GF-D8 (cell line): ENCODE data around the gene COQ10A.
"Not testable (repeated sequence)": the region's sequence is repeated elsewhere in the genome, so short reads cannot be mapped to it uniquely, and the experiment has no call there.

Experiments
- DNase-seq: peaks from one replicate; lab custom pipeline; 2025; lab: John Stamatoyannopoulos, UW

Gene COQ10A

GRCh38 chr12:56280849-56281248 is 14.1 kb downstream of the COQ10A start:
- DNase-seq, result no peak

- DNase-seq, result no peak
Measured at GRCh38 chr12:56282030-56282429, 15.3 kb downstream of the COQ10A start.

GRCh38 chr12:56282579-56282978 is 15.8 kb downstream of the COQ10A start:
- DNase-seq, result no peak

- not testable (repeated sequence) for DNase-seq
Measured at GRCh38 chr12:56284263-56284662, 17.5 kb downstream of the COQ10A start.

- peak; percentile 46 for DNase-seq
Measured at GRCh38 chr12:56286044-56286830, 19.5 kb downstream of the COQ10A start.

GRCh38 chr12:56288705-56289387 is 22.1 kb downstream of the COQ10A start:
- peak; percentile 67 for DNase-seq

- no peak for DNase-seq
Measured at GRCh38 chr12:56293795-56294194, 27.1 kb downstream of the COQ10A start.

GRCh38 chr12:56296295-56296694 is 29.6 kb downstream of the COQ10A start:
- peak; percentile 12 for DNase-seq

GRCh38 chr12:56297400-56297799 is 30.7 kb downstream of the COQ10A start:
- DNase-seq, result no peak

- no peak for DNase-seq
Measured at GRCh38 chr12:56298828-56299227, 32.1 kb downstream of the COQ10A start.

GRCh38 chr12:56299308-56299852 is 32.6 kb downstream of the COQ10A start:
- DNase-seq, result peak; percentile 32

GRCh38 chr12:56299853-56300643 is 33.3 kb downstream of the COQ10A start, which contains the start of gene CS:
Gene CS (minus strand): TSS chr12:56300330. CDS start chr12:56300201, 129 bp downstream.
- DNase-seq, result peak; percentile 92

- no peak for DNase-seq
Measured at GRCh38 chr12:56300644-56301464, 34.1 kb downstream of the COQ10A start.

GRCh38 chr12:56304276-56304675 is 37.5 kb downstream of the COQ10A start:
- no peak for DNase-seq

GRCh38 chr12:56304872-56305590 is 38.3 kb downstream of the COQ10A start:
- DNase-seq, result no peak

GRCh38 chr12:56307221-56307965 is 40.7 kb downstream of the COQ10A start:
- DNase-seq, result no peak

GRCh38 chr12:56308714-56309113 is 42.0 kb downstream of the COQ10A start:
- DNase-seq, result no peak

- DNase-seq, result no peak
Measured at GRCh38 chr12:56311003-56311402, 44.3 kb downstream of the COQ10A start.

- DNase-seq, result no peak
Measured at GRCh38 chr12:56315249-56315621, 48.5 kb downstream of the COQ10A start.
